CD4-positive, CD25-positive, alpha-beta regulatory T cell (primary cell): ENCODE data around the gene TXNRD2. TPM values are rescaled to one million over a fixed set of nuclear protein-coding genes. Genes with fewer than 3 reads are reported as not detected.
A peak's percentile ranks its signal among the peaks of the same experiment; 100 is the strongest.

Experiments used
- ATAC-seq, 2 donors: fragments of 150-1000 bp; cut with Tn5 transposase; one replicate each; pipeline ENCODE4 v1.10.0; 2021; ENCODE audit warnings: low read depth in 2 of 2, moderate number of reproducible peaks in 2 of 2, moderate library complexity in 1 of 2
- DNase-seq, 3 donors: peaks; one replicate each; pipeline versions ENCODE4 v3.0.0 to v3.0.0-alpha.2; 2012 to 2022; ENCODE audit warnings: mixed read lengths in 1 of 3
- H3K27ac ChIP-seq: one replicate; pipeline ENCODE4 v1.7.0; 2013; ENCODE audit warnings: mild to moderate bottlenecking, low read length; ENCODE audit not compliant: insufficient read depth, poor library complexity, severe bottlenecking
- H3K27me3 ChIP-seq: one replicate; pipeline ENCODE4 v1.7.0; 2013; ENCODE audit warnings: low read length; ENCODE audit not compliant: control insufficient read depth, insufficient read depth
- H3K36me3 ChIP-seq: one replicate; pipeline ENCODE4 v1.7.0; 2013; ENCODE audit warnings: mild to moderate bottlenecking, low read length, moderate library complexity; ENCODE audit not compliant: control insufficient read depth, insufficient read depth
- H3K4me1 ChIP-seq: 2 replicates; pipeline ENCODE4 v1.7.0; 2013; ENCODE audit warnings: mild to moderate bottlenecking, low read length; ENCODE audit not compliant: insufficient read depth, control insufficient read depth, poor library complexity, severe bottlenecking
- H3K4me3 ChIP-seq: one replicate; pipeline ENCODE4 v1.7.0; 2013; ENCODE audit warnings: low read depth, mild to moderate bottlenecking, low read length, moderate library complexity
- H3K9me3 ChIP-seq, 2 experiments: 1 replicate in 1 of 2; 2 replicates in 1 of 2; pipeline ENCODE4 v1.7.0; 2013; ENCODE audit warnings: low read length in 2 of 2, mild to moderate bottlenecking in 1 of 2, moderate library complexity in 1 of 2; ENCODE audit not compliant: control insufficient read depth in 2 of 2
- H3K27ac Mint-ChIP-seq, 3 donors: one replicate each; pipeline ENCODE4 v1.8.0; 2020 to 2022; ENCODE audit warnings: mild to moderate bottlenecking in 3 of 3, mixed read lengths in 3 of 3, moderate library complexity in 2 of 3
- H3K27me3 Mint-ChIP-seq: one replicate; pipeline ENCODE4 v1.8.0; 2022; ENCODE audit warnings: mild to moderate bottlenecking, mixed read lengths
- H3K36me3 Mint-ChIP-seq: one replicate; pipeline ENCODE4 v1.8.0; 2020; ENCODE audit warnings: mixed read lengths
- H3K4me1 Mint-ChIP-seq, 4 donors: one replicate each; pipeline ENCODE4 v1.8.0; 2020 to 2022; ENCODE audit warnings: mixed read lengths in 4 of 4, mild to moderate bottlenecking in 1 of 4
- H3K4me3 Mint-ChIP-seq, 4 donors: one replicate each; pipeline ENCODE4 v1.8.0; 2020 to 2022; ENCODE audit warnings: mild to moderate bottlenecking in 4 of 4, mixed read lengths in 4 of 4, moderate library complexity in 3 of 4
- H3K9me3 Mint-ChIP-seq, 7 donors: one replicate each; pipeline ENCODE4 v1.8.0; 2020 to 2022; ENCODE audit warnings: mixed read lengths in 7 of 7, mild to moderate bottlenecking in 3 of 7, moderate library complexity in 2 of 7
- polyA plus RNA-seq, 4 donors: library from polyadenylated mRNA; unstranded; fragments of 300-500 nt; fragmentation: Illumina TruSeq; gene quantifications; one replicate each; pipeline ENCODE4 v1.2.3, GENCODE V29; 2021
- total RNA-seq: library from RNA; stranded (reverse); gene quantifications from one replicate; pipeline ENCODE4 v1.2.3, GENCODE V29; 2022

TXNRD2 gene
- total and polyA plus RNA-seq, 5 donors from 2014 or later = 11.3 to 25.7 (median 11.9) TPM

DNA sequence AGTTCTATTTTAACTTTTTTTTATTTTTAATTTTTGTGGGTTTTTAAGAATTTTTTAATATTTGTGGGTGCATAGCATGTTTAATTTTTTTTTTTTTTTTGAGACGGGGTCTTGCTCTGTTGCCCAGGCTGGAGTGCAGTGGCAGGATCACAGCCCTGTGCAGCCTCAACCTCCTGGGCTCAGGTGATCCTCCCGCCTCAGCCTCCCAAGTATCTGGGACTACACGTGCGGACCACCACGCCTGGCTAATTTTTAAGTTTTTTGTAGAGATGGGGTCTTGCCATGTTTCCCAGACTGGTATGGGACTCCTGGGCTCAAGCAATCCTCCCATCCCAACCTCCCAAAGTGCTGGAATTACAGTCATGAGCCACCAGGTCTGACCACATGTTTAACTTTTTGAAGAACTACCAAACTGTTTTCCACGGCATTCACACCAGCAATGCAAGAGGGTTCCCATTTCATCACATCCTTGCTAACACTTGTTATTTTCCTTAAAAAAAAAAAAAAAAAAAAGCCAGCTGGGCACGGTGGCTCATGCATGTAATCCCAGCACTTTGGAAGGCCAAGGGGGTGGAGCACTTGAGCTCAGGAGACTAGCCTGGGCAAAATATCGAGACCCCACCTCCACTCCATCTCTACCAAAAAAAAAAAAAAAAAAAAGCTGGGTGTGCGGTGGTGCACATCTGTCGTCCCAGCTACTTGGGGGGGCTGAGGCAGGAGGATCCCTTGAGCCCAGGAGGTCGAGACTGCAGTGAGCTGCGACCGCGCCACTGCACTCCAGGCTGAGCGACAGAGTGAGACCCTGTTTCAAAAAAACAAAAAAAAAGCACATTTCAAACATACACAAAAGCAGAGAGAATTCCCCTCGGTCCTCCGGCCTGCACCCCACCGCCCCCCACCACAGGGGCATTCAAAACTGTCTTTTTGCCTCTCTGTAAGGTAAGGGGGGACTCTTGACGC, 16.7 kb upstream of the TXNRD2 start:
- H3K27ac ChIP-seq = no peak overlapping the region
- H3K36me3 ChIP-seq = no peaks in the 10 kb centered on the region
- Mint-ChIP-seq H3K27ac (no peak overlapping the region), H3K4me3 (no peak overlapping the region), H3K27me3 (no peaks in the 10 kb centered on the region), H3K36me3 (no peaks in the 10 kb centered on the region), H3K4me1 (peaks cover 0 to 25% (median 4%) of the 10 kb centered on the region in 4 donors), H3K9me3 (no peaks in the 10 kb centered on the region)
- H3K27me3 ChIP-seq = no peaks in the 10 kb centered on the region
- H3K4me1 ChIP-seq = no peaks in the 10 kb centered on the region
- H3K9me3 ChIP-seq = no peaks in the 10 kb centered on the region
- DNase-seq (no peak), ATAC-seq (no peak)
- H3K4me3 ChIP-seq = no peak overlapping the region

DNA sequence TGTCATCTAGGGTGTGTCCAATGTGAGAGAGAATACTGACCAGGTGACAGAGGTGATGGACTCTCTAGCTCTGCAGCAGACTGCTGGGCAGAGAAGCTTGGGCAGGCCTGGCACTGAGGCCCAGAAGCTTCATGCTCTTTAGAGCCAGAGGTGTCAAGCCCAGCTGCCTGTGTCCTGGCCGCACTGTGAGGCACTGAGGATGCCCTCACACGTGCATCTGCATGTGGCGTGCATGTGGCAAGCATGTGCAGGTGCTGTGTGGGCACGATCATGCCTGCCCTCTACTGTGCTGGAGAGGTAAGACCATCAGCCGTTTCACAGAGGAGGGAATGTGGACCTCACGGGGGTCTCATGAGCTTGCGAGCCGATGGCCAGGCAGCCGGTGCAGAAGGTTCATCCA, 15.8 kb upstream of the TXNRD2 start:
- Histone ChIP-seq H3K9me3 (no peaks in the 10 kb centered on the region), H3K4me1 (no peaks in the 10 kb centered on the region), H3K36me3 (no peaks in the 10 kb centered on the region), H3K27me3 (no peaks in the 10 kb centered on the region), H3K4me3 (no peak overlapping the region), H3K27ac (no peak overlapping the region)
- ATAC-seq (no peak), DNase-seq (no peak)
- Mint-ChIP-seq H3K27me3 (no peaks in the 10 kb centered on the region), H3K36me3 (no peaks in the 10 kb centered on the region), H3K4me3 (no peak overlapping the region), H3K4me1 (peaks cover 0 to 22% (median 4%) of the 10 kb centered on the region in 4 donors), H3K27ac (no peak overlapping the region), H3K9me3 (no peaks in the 10 kb centered on the region)

DNA sequence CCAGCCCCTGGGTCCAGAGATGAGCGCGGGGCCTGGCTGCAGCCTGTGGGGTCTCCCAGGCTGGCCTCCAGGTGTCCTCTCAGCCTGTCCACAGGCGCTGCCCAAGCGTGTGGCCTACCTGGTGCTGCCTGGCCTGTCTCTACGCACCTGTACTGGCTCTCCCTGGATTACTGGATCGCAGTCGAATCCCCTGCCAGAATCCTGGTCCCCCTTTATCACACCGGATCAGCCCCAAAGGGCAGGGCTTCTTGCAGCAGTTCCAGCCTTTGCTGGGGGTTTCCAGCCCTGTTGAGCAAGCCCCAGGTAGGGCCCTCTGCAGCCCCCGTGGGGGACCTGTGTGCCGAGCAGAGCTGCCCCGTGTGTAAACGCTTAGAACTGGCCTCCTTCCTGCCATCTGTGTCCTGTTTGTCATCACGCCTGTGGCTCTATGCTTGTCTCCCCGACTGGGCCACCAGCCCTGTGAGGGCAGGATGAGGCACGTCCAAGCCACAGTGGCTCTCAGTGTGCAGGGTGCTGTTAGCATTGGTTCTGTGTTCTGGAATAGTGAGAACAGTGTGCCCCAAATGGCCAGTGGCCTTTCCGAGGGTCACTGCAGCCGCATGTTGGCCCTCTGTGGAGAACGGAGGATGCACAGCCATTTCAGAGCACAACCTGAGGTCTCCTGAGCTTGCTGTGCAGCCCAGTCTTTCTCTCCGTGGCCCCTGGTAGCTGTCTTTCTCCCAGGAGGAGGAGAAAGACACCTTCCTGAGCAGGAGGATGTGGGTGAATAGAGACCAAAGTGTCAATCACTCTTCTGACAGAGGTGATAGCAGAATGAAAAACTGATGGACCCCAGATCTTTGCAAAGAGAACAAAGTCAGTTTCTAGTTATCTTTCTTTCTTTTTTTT, 13.9 kb upstream of the TXNRD2 start:
- H3K36me3 ChIP-seq = peaks cover 9% of the 10 kb centered on the region
- H3K4me3 ChIP-seq = no peak overlapping the region
- H3K4me3 Mint-ChIP-seq = no peak overlapping the region
- peaks cover 4 to 23% (median 6%) of the 10 kb centered on the region in 4 donors for H3K4me1 Mint-ChIP-seq
- no peaks in the 10 kb centered on the region for H3K9me3 ChIP-seq
- no peaks in the 10 kb centered on the region for H3K27me3 Mint-ChIP-seq
- no peaks in the 10 kb centered on the region for H3K4me1 ChIP-seq
- H3K27ac Mint-ChIP-seq = no peak overlapping the region
- H3K36me3 Mint-ChIP-seq = peaks cover 5% of the 10 kb centered on the region
- H3K27me3 ChIP-seq = no peaks in the 10 kb centered on the region
- peak; percentile 27 to 28 for ATAC-seq
- H3K27ac ChIP-seq = no peak overlapping the region
- H3K9me3 Mint-ChIP-seq = no peaks in the 10 kb centered on the region
- DNase-seq = peak in 1 of 3 donors; percentile 19

DNA sequence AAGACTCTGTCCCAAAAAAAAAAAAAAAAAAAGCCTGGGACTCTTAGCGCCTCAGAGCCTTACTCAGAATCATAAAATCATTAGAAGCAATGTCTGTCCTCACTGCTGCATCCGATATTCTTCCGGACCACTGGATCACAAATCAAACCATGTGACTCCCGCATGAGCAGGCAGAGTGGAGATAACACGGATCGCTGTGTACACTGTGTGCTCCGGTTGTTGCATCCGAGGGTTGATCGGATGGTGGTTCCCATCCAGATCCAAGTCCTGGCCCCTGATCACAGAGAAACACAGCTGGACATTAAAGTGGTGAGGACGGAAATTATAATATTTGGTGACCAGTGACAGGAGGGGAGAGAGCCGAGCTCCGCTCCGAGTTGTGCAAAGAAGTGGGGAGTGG, 9.7 kb upstream of the TXNRD2 start:
- H3K36me3 ChIP-seq = peaks cover 9% of the 10 kb centered on the region
- H3K4me3 Mint-ChIP-seq = peak overlapping the region in 1 of 4 donors; percentile 47
- H3K9me3 ChIP-seq = no peaks in the 10 kb centered on the region

DNA sequence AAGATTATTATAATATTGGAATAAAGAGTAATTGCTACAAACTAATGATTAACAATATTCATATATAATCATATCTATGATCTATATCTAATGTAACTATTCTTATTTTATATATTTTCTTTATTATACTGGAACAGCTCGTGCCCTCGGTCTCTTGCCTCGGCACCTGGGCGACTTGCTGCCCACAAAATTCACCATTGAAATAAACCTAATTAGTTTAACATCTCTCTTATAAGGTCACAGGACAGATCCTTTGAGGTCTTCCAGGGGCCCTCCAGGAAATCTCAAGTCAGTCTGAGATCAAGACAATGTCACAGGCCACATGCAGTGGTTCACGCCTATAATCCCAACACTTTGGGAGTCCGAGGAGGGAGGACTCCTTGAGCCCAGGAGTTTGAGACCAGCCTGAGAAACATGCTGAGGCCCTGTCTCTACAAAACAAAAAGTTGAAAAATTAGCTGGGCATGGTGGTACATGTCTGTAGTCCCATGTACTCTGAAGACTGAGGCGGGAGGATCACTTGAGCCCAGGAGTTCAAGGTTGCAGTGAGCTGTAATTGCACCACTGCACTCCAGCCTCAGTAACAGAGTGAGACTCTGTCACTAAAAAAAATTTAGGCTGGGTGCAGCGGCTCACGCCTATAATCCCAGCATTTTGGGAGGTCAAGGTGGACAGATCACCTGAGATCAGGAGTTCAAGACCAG, 6.6 kb upstream of the TXNRD2 start:
- H3K27me3 Mint-ChIP-seq = no peaks in the 10 kb centered on the region
- Histone ChIP-seq H3K27ac (no peak overlapping the region), H3K36me3 (peaks cover 9% of the 10 kb centered on the region), H3K9me3 (no peaks in the 10 kb centered on the region), H3K27me3 (no peaks in the 10 kb centered on the region), H3K4me3 (no peak overlapping the region), H3K4me1 (peaks cover 13% of the 10 kb centered on the region)
- no peak overlapping the region for H3K27ac Mint-ChIP-seq
- H3K4me3 Mint-ChIP-seq = no peak overlapping the region
- ATAC-seq = no peak
- no peak for DNase-seq
- peaks cover 9% of the 10 kb centered on the region for H3K36me3 Mint-ChIP-seq
- no peaks in the 10 kb centered on the region for H3K9me3 Mint-ChIP-seq
- H3K4me1 Mint-ChIP-seq = peaks cover 18 to 46% (median 29%) of the 10 kb centered on the region in 4 donors

More for the DNA sequence above, 9.7 kb upstream of the TXNRD2 start:
- Mint-ChIP-seq H3K36me3 (peaks cover 9% of the 10 kb centered on the region), H3K27ac (no peak overlapping the region), H3K4me1 (peaks cover 14 to 29% (median 19%) of the 10 kb centered on the region in 4 donors), H3K27me3 (no peaks in the 10 kb centered on the region), H3K9me3 (no peaks in the 10 kb centered on the region)
- H3K27ac ChIP-seq = no peak overlapping the region
- peaks cover 5% of the 10 kb centered on the region for H3K4me1 ChIP-seq
- ATAC-seq (no peak), DNase-seq (no peak)
- H3K27me3 ChIP-seq = no peaks in the 10 kb centered on the region
- H3K4me3 ChIP-seq = no peak overlapping the region

DNA sequence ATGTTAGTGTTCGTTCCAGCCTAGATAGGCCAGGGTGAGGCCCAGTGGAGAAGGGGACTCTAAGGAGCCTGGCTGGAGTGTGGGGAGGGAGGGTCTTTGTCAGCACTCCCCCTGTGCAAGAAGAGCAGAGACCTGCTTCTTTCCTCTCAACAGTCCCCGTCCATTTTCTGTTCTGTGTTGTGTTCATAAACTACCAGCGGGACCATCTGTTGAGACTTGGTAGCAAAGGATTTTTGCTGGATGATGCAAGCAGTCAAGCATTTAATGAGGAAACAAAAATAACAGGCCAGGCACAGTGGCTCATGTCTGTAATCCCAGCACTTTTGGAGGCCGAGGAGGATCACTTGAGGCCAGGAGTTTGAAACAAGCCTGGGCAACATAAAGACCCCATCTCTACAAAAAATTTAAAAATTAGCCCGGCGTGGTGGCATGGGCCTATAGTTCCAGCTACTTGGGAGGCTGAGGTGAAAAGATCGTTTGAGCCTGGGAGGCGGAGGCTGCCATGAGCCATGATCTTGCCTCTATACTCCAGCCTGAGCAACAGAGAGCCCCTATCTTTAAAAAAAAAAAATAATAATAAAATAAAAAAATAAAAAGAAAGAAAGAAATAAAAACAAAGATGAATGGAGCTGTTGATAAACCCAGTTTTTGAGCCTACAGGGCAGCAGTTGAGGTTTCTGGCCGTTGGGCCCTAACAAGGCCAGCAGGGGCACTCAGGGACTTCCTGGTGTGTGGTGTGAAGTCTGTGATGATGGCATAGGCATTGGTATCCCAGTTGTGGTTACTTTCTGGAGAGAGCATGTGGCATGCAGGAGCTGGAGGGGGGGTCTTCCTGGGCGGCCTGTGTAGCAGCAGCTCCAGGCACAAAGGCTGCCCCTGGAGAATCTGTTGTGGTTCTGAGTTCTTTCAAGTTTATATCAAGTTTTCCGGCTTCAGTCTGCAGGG, 1.7 kb upstream of the TXNRD2 start:
- Histone ChIP-seq H3K4me3 (peak overlapping the region; percentile 87), H3K4me1 (peaks cover 33% of the 10 kb centered on the region), H3K27ac (peak overlapping the region; percentile 41), H3K36me3 (no peaks in the 10 kb centered on the region), H3K27me3 (no peaks in the 10 kb centered on the region), H3K9me3 (no peaks in the 10 kb centered on the region)
- Mint-ChIP-seq H3K36me3 (no peaks in the 10 kb centered on the region), H3K4me3 (peak overlapping the region; percentile 92 to 95 (median 94)), H3K27me3 (no peaks in the 10 kb centered on the region), H3K9me3 (no peaks in the 10 kb centered on the region), H3K27ac (peak overlapping the region; percentile 94 to 99 (median 95)), H3K4me1 (peaks cover 16 to 73% (median 47%) of the 10 kb centered on the region in 4 donors)
- no peak for ATAC-seq
- DNase-seq = peak in 1 of 3 donors; percentile 18
